PFSK-1 (cell line): ENCODE results near the gene RINL.

Experiments
- FOXP2 ChIP-seq: optimal IDR thresholded peaks from 2 replicates; pipeline ENCODE3; 2011; ENCODE audit warnings: borderline replicate concordance, control low read depth, inconsistent platforms; ENCODE audit not compliant: insufficient read depth; ENCODE audit errors: extremely low read length, extremely low read depth
- POLR2AphosphoS5 ChIP-seq: IDR thresholded peaks from 2 replicates; pipeline ENCODE4 v1.6.1; 2012; ENCODE audit warnings: low read depth, mild to moderate bottlenecking, control low read depth, low read length, moderate library complexity
- SIN3A ChIP-seq: IDR thresholded peaks from 2 replicates; pipeline ENCODE4 v1.6.1; 2012; ENCODE audit warnings: mild to moderate bottlenecking, low read length, moderate library complexity, borderline replicate concordance; ENCODE audit not compliant: insufficient read depth
- TAF1 ChIP-seq: IDR thresholded peaks from 2 replicates; pipeline ENCODE4 v1.6.1; 2012; ENCODE audit warnings: low read length, control low read depth, borderline replicate concordance; ENCODE audit not compliant: insufficient read depth
- TF ChIP-seq, protein P1 (sequence below), 2 experiments: IDR thresholded peaks; 2 replicates each; pipeline versions ENCODE4 v1.6.1 to v1.8.0; 2011 to 2012; ENCODE audit warnings: low read depth in 2 of 2, low read length in 2 of 2, control low read depth in 1 of 2, inconsistent platforms in 1 of 2, mild to moderate bottlenecking in 1 of 2, moderate library complexity in 1 of 2; ENCODE audit not compliant: insufficient read depth in 1 of 2

RINL gene

GRCh38 chr19:38891771-38892170 lies 13.7 kb upstream of the RINL start:
- no peak for TF ChIP-seq SIN3A
- TF ChIP-seq, protein P1, sequence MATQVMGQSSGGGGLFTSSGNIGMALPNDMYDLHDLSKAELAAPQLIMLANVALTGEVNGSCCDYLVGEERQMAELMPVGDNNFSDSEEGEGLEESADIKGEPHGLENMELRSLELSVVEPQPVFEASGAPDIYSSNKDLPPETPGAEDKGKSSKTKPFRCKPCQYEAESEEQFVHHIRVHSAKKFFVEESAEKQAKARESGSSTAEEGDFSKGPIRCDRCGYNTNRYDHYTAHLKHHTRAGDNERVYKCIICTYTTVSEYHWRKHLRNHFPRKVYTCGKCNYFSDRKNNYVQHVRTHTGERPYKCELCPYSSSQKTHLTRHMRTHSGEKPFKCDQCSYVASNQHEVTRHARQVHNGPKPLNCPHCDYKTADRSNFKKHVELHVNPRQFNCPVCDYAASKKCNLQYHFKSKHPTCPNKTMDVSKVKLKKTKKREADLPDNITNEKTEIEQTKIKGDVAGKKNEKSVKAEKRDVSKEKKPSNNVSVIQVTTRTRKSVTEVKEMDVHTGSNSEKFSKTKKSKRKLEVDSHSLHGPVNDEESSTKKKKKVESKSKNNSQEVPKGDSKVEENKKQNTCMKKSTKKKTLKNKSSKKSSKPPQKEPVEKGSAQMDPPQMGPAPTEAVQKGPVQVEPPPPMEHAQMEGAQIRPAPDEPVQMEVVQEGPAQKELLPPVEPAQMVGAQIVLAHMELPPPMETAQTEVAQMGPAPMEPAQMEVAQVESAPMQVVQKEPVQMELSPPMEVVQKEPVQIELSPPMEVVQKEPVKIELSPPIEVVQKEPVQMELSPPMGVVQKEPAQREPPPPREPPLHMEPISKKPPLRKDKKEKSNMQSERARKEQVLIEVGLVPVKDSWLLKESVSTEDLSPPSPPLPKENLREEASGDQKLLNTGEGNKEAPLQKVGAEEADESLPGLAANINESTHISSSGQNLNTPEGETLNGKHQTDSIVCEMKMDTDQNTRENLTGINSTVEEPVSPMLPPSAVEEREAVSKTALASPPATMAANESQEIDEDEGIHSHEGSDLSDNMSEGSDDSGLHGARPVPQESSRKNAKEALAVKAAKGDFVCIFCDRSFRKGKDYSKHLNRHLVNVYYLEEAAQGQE (IDR thresholded peaks at IDR 0.05; ENCODE audit: insufficient read depth in 1 of 2, low read depth in 2 of 2, low read length in 2 of 2) = no peak
- TF ChIP-seq TAF1 = no peak
- TF ChIP-seq FOXP2 = no peak
- no peak for TF ChIP-seq POLR2AphosphoS5

DNA sequence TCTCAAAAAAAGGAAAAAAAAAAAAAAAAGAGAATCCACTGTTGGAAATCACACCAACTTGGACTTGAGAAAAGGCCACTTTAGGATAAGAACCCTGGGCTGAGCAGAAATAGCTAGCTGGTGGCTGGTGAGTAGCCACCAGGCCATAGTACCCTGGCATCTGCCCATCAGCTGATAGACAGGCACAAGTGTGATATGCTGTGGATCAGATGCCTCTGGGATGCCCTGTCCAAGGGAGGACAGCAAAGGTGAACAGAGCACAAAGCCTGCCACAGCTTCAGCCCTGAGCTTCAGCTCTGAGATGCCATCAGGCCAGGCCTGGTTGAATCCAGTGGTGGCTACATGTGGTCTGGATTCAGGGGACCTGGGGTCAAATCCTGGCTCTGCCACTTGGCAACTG lies 12.6 kb upstream of the RINL start:
- TF ChIP-seq TAF1 = no peak
- no peak for TF ChIP-seq POLR2AphosphoS5
- TF ChIP-seq, protein P1 (IDR thresholded peaks at IDR 0.05; ENCODE audit: insufficient read depth in 1 of 2, low read depth in 2 of 2, low read length in 2 of 2) = no peak
- no peak for TF ChIP-seq SIN3A
- no peak for TF ChIP-seq FOXP2

- TF ChIP-seq FOXP2 = no peak
- TF ChIP-seq, protein P1 (IDR thresholded peaks at IDR 0.05; ENCODE audit: insufficient read depth in 1 of 2, low read depth in 2 of 2, low read length in 2 of 2) = no peak
- TF ChIP-seq TAF1 = no peak
- no peak for TF ChIP-seq POLR2AphosphoS5
- no peak for TF ChIP-seq SIN3A
Measured at GRCh38 chr19:38889803-38890202, 11.7 kb upstream of the RINL start.

DNA sequence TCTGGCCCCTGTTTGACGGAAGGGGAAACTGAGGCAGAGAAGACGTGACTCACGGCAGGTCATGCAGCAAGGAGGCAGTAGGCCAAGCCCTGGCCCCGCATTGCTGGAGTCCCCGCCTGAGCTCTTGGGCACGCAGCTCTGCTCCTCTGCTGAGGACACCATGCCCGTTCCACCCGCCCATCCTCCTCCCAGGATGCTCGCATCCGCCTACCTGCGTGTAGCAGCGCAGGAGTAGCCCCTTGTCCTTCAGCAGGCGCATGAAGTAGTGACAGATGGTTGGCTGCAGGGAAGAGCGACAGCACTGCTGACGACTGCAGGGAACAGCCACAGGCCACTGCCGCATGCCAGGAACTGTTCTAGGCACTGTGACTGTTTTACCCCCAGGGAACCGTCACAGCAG lies 10.8 kb upstream of the RINL start:
- TF ChIP-seq POLR2AphosphoS5 (no peak), SIN3A (no peak), TAF1 (no peak), FOXP2 (no peak)
- TF ChIP-seq, protein P1 (IDR thresholded peaks at IDR 0.05; ENCODE audit: insufficient read depth in 1 of 2, low read depth in 2 of 2, low read length in 2 of 2) = no peak

GRCh38 chr19:38883286-38883685 lies 5.2 kb upstream of the RINL start:
- TF ChIP-seq, protein P1 (IDR thresholded peaks at IDR 0.05; ENCODE audit: insufficient read depth in 1 of 2, low read depth in 2 of 2, low read length in 2 of 2) = no peak
- TF ChIP-seq SIN3A (no peak), TAF1 (no peak), FOXP2 (no peak), POLR2AphosphoS5 (no peak)
